A673 (cell line): ENCODE results near the gene STARD9. TPM values are rescaled to one million over a fixed set of nuclear protein-coding genes. Genes with fewer than 3 reads are reported as not detected.

ENCODE experiments used
- BruUV-seq: library from RNA; stranded (reverse); fragments of 400-500 nt; replicated peaks from 2 replicates; lab custom pipeline; 2021; lab: Mats Ljungman, UMichigan
- CTCF ChIA-PET: fragments of 300-600 bp; sonication (Branson Sonifier 250); formaldehyde crosslinking; loops from one replicate; lab custom pipeline; 2022; ENCODE audit warnings: antibody characterized with exemption; lab: Charles Lee
- POLR2A ChIA-PET: fragments of 300-600 bp; sonication (Branson Sonifier 250); formaldehyde crosslinking; loops from one replicate; lab custom pipeline; 2022; ENCODE audit warnings: antibody characterized with exemption; ENCODE audit not compliant: low non-redundant PET; lab: Charles Lee
- DNase-seq: peaks from one replicate; pipeline ENCODE4 v3.0.0-alpha.2; 2015; ENCODE audit warnings: low spot score
- H3K27ac ChIP-seq: fragments of 200-600 bp; sonication (generic); 2 replicates; pipeline ENCODE4 v1.5.1; 2016; ENCODE audit warnings: mixed run types, low read depth, mild to moderate bottlenecking, mixed read lengths, antibody characterized with exemption, low read length; ENCODE audit not compliant: poor library complexity, severe bottlenecking
- H3K27me3 ChIP-seq: fragments of 200-600 bp; sonication (generic); replicated peaks from 2 replicates; pipeline ENCODE4 v1.6.1; 2017; ENCODE audit warnings: mixed run types, low read depth, mild to moderate bottlenecking, mixed read lengths, antibody characterized with exemption, low read length; ENCODE audit not compliant: insufficient read depth, poor library complexity
- H3K36me3 ChIP-seq: fragments of 200-600 bp; sonication (generic); 2 replicates; pipeline ENCODE4 v1.6.1; 2016; ENCODE audit warnings: mixed run types, mild to moderate bottlenecking, mixed read lengths, antibody characterized with exemption, low read length; ENCODE audit not compliant: insufficient read depth, poor library complexity, severe bottlenecking
- H3K4me1 ChIP-seq: fragments of 200-600 bp; sonication (generic); 2 replicates; pipeline ENCODE4 v1.6.1; 2017; ENCODE audit warnings: mixed run types, mild to moderate bottlenecking, mixed read lengths, antibody characterized with exemption, low read length; ENCODE audit not compliant: insufficient read depth, poor library complexity, severe bottlenecking
- H3K4me3 ChIP-seq: fragments of 200-600 bp; sonication (generic); 2 replicates; pipeline ENCODE4 v1.5.1; 2016; ENCODE audit warnings: low read depth, mixed run types, mild to moderate bottlenecking, mixed read lengths, low read length; ENCODE audit not compliant: poor library complexity, severe bottlenecking
- H3K9me3 ChIP-seq: fragments of 200-600 bp; sonication (generic); 2 replicates; pipeline ENCODE4 v1.6.1; 2016; ENCODE audit warnings: mixed run types, low read depth, mild to moderate bottlenecking, mixed read lengths, antibody characterized with exemption, low read length; ENCODE audit not compliant: poor library complexity, severe bottlenecking
- CTCF ChIP-seq: fragments of 300-800, 200-600 bp; sonication (generic); conservative IDR thresholded peaks from 2 replicates; pipeline ENCODE4 v1.5.1; 2017; ENCODE audit warnings: low read depth, mild to moderate bottlenecking, antibody characterized with exemption, low read length, moderate library complexity, mixed read lengths
- EZH2 ChIP-seq: fragments of 200-600 bp; sonication (generic); IDR thresholded peaks from 2 replicates; pipeline ENCODE4 v1.6.1; 2017; ENCODE audit warnings: borderline replicate concordance, low read depth, mild to moderate bottlenecking, mixed read lengths, antibody characterized with exemption, low read length; ENCODE audit not compliant: poor library complexity, severe bottlenecking
- intact Hi-C: fragments of 100-400 bp; cut with micrococcal nuclease; formaldehyde crosslinking; loops from one replicate; pipeline ENCODE4 v1.10.0; 2022; ENCODE audit not compliant: unreplicated experiment
- total RNA-seq: library from RNA; stranded (reverse); gene quantifications from 2 replicates; pipeline ENCODE4 v1.2.3, GENCODE V29; 2021

Gene STARD9
- total RNA-seq, 1 experiment from 2014 or later = 12.0 TPM

GRCh38 chr15:42544853-42545629, 30.4 kb upstream of the STARD9 start:
- TF ChIP-seq EZH2 = no peak
- TF ChIP-seq CTCF = no peak
- no peak overlapping the region for H3K4me3 ChIP-seq
- peaks cover 4% of the 10 kb centered on the region for H3K4me1 ChIP-seq
- intact Hi-C loops = loop anchor here (5.0 kb wide), 1 partner anchor 107 kb away; no protein-coding TSS in a partner anchor
- H3K27me3 ChIP-seq = no peaks in the 10 kb centered on the region
- ChIA-PET CTCF (no interaction called here), POLR2A (no interaction called here)
- no peak for DNase-seq
- peaks cover 22% of the 10 kb centered on the region for H3K36me3 ChIP-seq
- BruUV-seq = no TSS peak
- no peaks in the 10 kb centered on the region for H3K9me3 ChIP-seq
- H3K27ac ChIP-seq = no peak overlapping the region

- intact Hi-C loops = loop anchor here (5.0 kb wide), 1 partner anchor 104 kb away; no protein-coding TSS in a partner anchor
- no peak for TF ChIP-seq CTCF
- no TSS peak for BruUV-seq
- peaks cover 7% of the 10 kb centered on the region for H3K4me1 ChIP-seq
- no peaks in the 10 kb centered on the region for H3K9me3 ChIP-seq
- H3K27ac ChIP-seq = peak overlapping the region; percentile 90
- CTCF ChIA-PET = interaction anchor here (0.6 to 0.7 kb wide), 2 partner anchors 37 to 102 kb away, joined by 3 to 4 read pairs; no protein-coding TSS in a partner anchor
- peak overlapping the region; percentile 95 for H3K4me3 ChIP-seq
- peak; percentile 31 for DNase-seq
- peaks cover 22% of the 10 kb centered on the region for H3K36me3 ChIP-seq
- H3K27me3 ChIP-seq = no peaks in the 10 kb centered on the region
- POLR2A ChIA-PET = no interaction called here
Measured at GRCh38 chr15:42547918-42548248, 27.5 kb upstream of the STARD9 start.

GRCh38 chr15:42548249-42549031, 27.0 kb upstream of the STARD9 start, which contains the start of the genes HAUS2 and LRRC57:
HAUS2 (plus strand) TSS chr15:42548838; CDS start chr15:42548873, 35 bp downstream.
LRRC57 (minus strand) TSS chr15:42548793; CDS start chr15:42548434, 359 bp downstream.
- TF ChIP-seq CTCF (no peak), EZH2 (no peak)
- Histone ChIP-seq H3K36me3 (peaks cover 22% of the 10 kb centered on the region), H3K9me3 (no peaks in the 10 kb centered on the region), H3K27ac (peak within 1 kb of the TSS; percentile 90), H3K4me1 (peaks cover 7% of the 10 kb centered on the region), H3K4me3 (peak within 1 kb of the TSS; percentile 95), H3K27me3 (no peaks in the 10 kb centered on the region)
- intact Hi-C loops = loop anchor here (5.0 kb wide), 1 partner anchor 104 kb away; no protein-coding TSS in a partner anchor
- DNase-seq = peak; percentile 90
- CTCF ChIA-PET = interaction anchor here (0.6 to 0.7 kb wide), 2 partner anchors 37 to 101 kb away, joined by 3 to 4 read pairs; no protein-coding TSS in a partner anchor
- TSS peak; percentile 54 for BruUV-seq
- POLR2A ChIA-PET = no interaction called here
